ENCODE measurements around the gene FTSJ3. TPM values are rescaled to one million over a fixed set of nuclear protein-coding genes. Genes with fewer than 3 reads are reported as not detected.

Gene FTSJ3
- total RNA-seq, 1 experiment from 2014 or later: 80.3 TPM

DNA sequence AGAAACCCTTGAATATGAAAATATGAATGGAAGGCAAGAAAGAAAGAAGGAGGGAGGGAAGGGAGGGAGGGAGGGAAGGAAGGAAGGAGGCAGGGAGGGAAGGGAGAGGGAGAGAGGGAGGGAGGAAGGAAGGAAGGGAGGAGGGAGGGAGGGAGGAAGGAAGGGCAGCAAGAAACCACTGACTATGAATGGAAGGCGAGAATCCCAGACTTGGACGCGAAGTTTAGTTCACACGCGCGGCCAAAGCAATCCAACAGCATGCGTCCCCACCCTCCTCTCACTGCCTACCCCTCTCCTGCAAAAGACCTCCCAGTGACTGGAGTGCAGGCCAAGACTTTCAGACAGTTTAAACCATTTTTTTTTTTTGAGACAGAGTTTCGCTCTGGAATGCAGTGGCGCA lies 22.9 kb upstream of the FTSJ3 start:
- Histone ChIP-seq H4K20me1 (ENCODE audit: control insufficient read depth, insufficient read depth, insufficient read length) (no peaks in the 10 kb centered on the region), H2BK15ac (ENCODE audit: low read depth, low read length) (no peak overlapping the region), H3K4ac (ENCODE audit: low read depth, low read length) (no peak overlapping the region), H4K8ac (replicated peaks; ENCODE audit: insufficient read length, low read depth, low read length) (no peak overlapping the region), H3K27ac (ENCODE audit: insufficient read length, low read depth, low read length) (no peak overlapping the region), H3K9me3 (ENCODE audit: control insufficient read depth, low read depth, low read length) (no peaks in the 10 kb centered on the region), H4K91ac (ENCODE audit: insufficient read length, low read depth, low read length) (no peak overlapping the region), H3K23me2 (ENCODE audit: insufficient read length, low read depth, low read length, poor library complexity, severe bottlenecking) (no peaks in the 10 kb centered on the region), H3K4me1 (ENCODE audit: insufficient read depth, low read length) (no peaks in the 10 kb centered on the region), H2AK5ac (ENCODE audit: insufficient read length, low read length) (no peak overlapping the region), H3K4me2 (ENCODE audit: insufficient read depth, insufficient read length, low read length) (no peak overlapping the region), H2AFZ (ENCODE audit: low read length) (no peak overlapping the region), H2BK20ac (ENCODE audit: low read depth, low read length, poor library complexity, severe bottlenecking) (no peak overlapping the region), H3K23ac (ENCODE audit: insufficient read length, low read depth, low read length) (no peak overlapping the region), H2BK120ac (ENCODE audit: low read depth, low read length, poor library complexity, severe bottlenecking) (no peak overlapping the region), H3K79me2 (ENCODE audit: insufficient read depth, low read length) (no peaks in the 10 kb centered on the region), H4K5ac (ENCODE audit: insufficient read length, low read depth, low read length) (no peak overlapping the region), H2BK12ac (ENCODE audit: insufficient read length, low read depth, low read length) (no peak overlapping the region), H2BK5ac (ENCODE audit: insufficient read length, low read length) (no peak overlapping the region), H3K79me1 (ENCODE audit: insufficient read depth, low read depth, low read length, poor library complexity, severe bottlenecking) (no peaks in the 10 kb centered on the region), H3K27me3 (ENCODE audit: insufficient read depth, low read length) (peaks cover 4% of the 10 kb centered on the region; the same call in 1 of the 2 replicates), H3K9ac (ENCODE audit: extremely low read depth, insufficient read length, low read length) (no peak overlapping the region), H3T11ph (ENCODE audit: low read length) (no peak overlapping the region), H3K14ac (ENCODE audit: insufficient read depth, low read length) (no peak overlapping the region), H3K18ac (ENCODE audit: insufficient read length, low read depth, low read length) (no peak overlapping the region), H3K56ac (ENCODE audit: insufficient read length, low read depth, low read length) (no peak overlapping the region)
- TF ChIP-seq, protein P1, sequence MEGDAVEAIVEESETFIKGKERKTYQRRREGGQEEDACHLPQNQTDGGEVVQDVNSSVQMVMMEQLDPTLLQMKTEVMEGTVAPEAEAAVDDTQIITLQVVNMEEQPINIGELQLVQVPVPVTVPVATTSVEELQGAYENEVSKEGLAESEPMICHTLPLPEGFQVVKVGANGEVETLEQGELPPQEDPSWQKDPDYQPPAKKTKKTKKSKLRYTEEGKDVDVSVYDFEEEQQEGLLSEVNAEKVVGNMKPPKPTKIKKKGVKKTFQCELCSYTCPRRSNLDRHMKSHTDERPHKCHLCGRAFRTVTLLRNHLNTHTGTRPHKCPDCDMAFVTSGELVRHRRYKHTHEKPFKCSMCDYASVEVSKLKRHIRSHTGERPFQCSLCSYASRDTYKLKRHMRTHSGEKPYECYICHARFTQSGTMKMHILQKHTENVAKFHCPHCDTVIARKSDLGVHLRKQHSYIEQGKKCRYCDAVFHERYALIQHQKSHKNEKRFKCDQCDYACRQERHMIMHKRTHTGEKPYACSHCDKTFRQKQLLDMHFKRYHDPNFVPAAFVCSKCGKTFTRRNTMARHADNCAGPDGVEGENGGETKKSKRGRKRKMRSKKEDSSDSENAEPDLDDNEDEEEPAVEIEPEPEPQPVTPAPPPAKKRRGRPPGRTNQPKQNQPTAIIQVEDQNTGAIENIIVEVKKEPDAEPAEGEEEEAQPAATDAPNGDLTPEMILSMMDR (conservative IDR thresholded peaks at IDR 0.05): no peak
- Mint-ChIP-seq H3K9me3 (peaks cover 8 to 15% of the 10 kb centered on the region in 2 experiments), H3K4me3 (no peak overlapping the region), H3K27me3 (ENCODE audit: low read depth) (peaks cover 70% of the 10 kb centered on the region), H3K36me3 (ENCODE audit: insufficient read depth in 1 of 3, low read depth in 3 of 3) (peaks cover 0 to 10% (median 3%) of the 10 kb centered on the region in 3 experiments; a peak in 4 of 7 replicates), H3K4me1 (peaks cover 2% of the 10 kb centered on the region in 2 experiments; a peak in 1 of 4 replicates), H3K27ac (no peak overlapping the region)
- WGBS (ENCODE audit: extremely low coverage, insufficient read length, low lambda C conversion rate): no CpG with 5 or more reads among the region's 9 CpGs
- DNase-seq: no peak
